Mammary epithelial cell (primary cell): ENCODE results near the gene SPANXN5.
"Not testable (repeated sequence)": the region's sequence is repeated elsewhere in the genome, so short reads cannot be mapped to it uniquely, and the experiment has no call there.

Source experiments
- CTCF ChIP-seq, 2 donors: IDR thresholded peaks in 1 of 2; conservative IDR thresholded peaks in 1 of 2; 2 replicates each; pipeline ENCODE4 v1.5.1; 2011 to 2012; ENCODE audit warnings: inconsistent platforms in 2 of 2, low read length in 2 of 2, mild to moderate bottlenecking in 2 of 2, control low read depth in 1 of 2, low read depth in 1 of 2; ENCODE audit not compliant: insufficient read depth in 1 of 2; ENCODE audit errors: extremely low read depth in 1 of 2
- EZH2 ChIP-seq: IDR thresholded peaks from 2 replicates; pipeline ENCODE4 v1.6.1; 2012; ENCODE audit warnings: low read length, inconsistent platforms, borderline replicate concordance

DNA sequence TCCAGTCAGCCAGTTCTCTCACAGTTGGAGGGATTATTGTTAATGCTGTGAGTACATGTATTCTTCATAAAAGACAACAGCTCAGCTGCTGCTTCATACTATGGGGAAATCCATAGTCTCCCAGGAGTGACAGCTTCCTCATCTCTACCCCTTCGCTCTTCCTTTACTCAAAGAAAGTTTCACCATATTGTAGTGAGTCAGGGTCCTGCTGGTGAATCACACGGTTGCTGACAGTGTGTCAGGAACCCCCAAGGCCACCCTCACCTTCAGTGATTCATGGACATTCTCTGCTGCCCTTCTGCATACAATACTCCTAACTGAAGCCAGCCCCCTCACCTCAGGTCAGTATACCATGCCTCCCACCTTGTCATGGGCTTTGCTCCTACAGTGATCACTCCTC is 7.6 kb upstream of the SPANXN5 start:
- not testable (repeated sequence) for TF ChIP-seq CTCF (conservative IDR thresholded peaks at IDR 0.05 in 1 of 2, IDR thresholded peaks at IDR 0.05 in 1 of 2; ENCODE audit: extremely low read depth in 1 of 2, insufficient read depth in 1 of 2, low read depth in 1 of 2, low read length in 2 of 2); EZH2
